Trophoblast cell (in vitro differentiated cells and primary cell): ENCODE results near the gene TC2N.

Experiments
- DNase-seq, 2 donors: peaks; one replicate each; pipeline ENCODE4 v3.0.0-alpha.2; 2016
- H2AFZ ChIP-seq: 2 replicates; pipeline ENCODE4 v1.6.1; 2013; ENCODE audit warnings: low read length, moderate library complexity, mild to moderate bottlenecking; ENCODE audit not compliant: insufficient read depth, poor library complexity
- H2AK5ac ChIP-seq: 2 replicates; pipeline ENCODE4 v1.6.1; 2013; ENCODE audit warnings: mild to moderate bottlenecking, low read length
- H2BK120ac ChIP-seq: 2 replicates; pipeline ENCODE4 v1.6.1; 2013; ENCODE audit warnings: low read length, mild to moderate bottlenecking, moderate library complexity; ENCODE audit not compliant: insufficient read depth, poor library complexity
- H2BK12ac ChIP-seq: 2 replicates; pipeline ENCODE4 v1.6.1; 2013; ENCODE audit warnings: mild to moderate bottlenecking, low read length, moderate library complexity
- H2BK5ac ChIP-seq: 2 replicates; pipeline ENCODE4 v1.6.1; 2013; ENCODE audit warnings: low read length, low read depth, moderate library complexity, mild to moderate bottlenecking; ENCODE audit not compliant: poor library complexity
- H3K14ac ChIP-seq: 2 replicates; pipeline ENCODE4 v1.6.1; 2013; ENCODE audit warnings: mild to moderate bottlenecking, low read length
- H3K18ac ChIP-seq: 2 replicates; pipeline ENCODE4 v1.6.1; 2013; ENCODE audit warnings: mild to moderate bottlenecking, low read length
- H3K23ac ChIP-seq: 2 replicates; pipeline ENCODE4 v1.6.1; 2013; ENCODE audit warnings: low read length
- H3K27ac ChIP-seq: 2 replicates; pipeline ENCODE4 v1.5.1; 2013; ENCODE audit warnings: low read depth, mild to moderate bottlenecking, inconsistent platforms, low read length, moderate library complexity
- H3K27me3 ChIP-seq: 2 replicates; pipeline ENCODE4 v1.6.1; 2013; ENCODE audit warnings: inconsistent platforms, mild to moderate bottlenecking, low read length, moderate library complexity; ENCODE audit not compliant: insufficient read depth
- H3K36me3 ChIP-seq, 2 experiments: 1 replicate in 1 of 2; 2 replicates in 1 of 2; pipeline ENCODE4 v1.6.1; 2013; ENCODE audit warnings: low read length in 2 of 2, mild to moderate bottlenecking in 2 of 2, moderate library complexity in 1 of 2; ENCODE audit not compliant: insufficient read depth in 2 of 2, control insufficient read depth in 1 of 2
- H3K4ac ChIP-seq: 2 replicates; pipeline ENCODE4 v1.6.1; 2013; ENCODE audit warnings: low read depth, mild to moderate bottlenecking, low read length, moderate library complexity
- H3K4me1 ChIP-seq, 2 experiments: 1 replicate in 1 of 2; 2 replicates in 1 of 2; pipeline ENCODE4 v1.6.1; 2013; ENCODE audit warnings: low read length in 2 of 2, mild to moderate bottlenecking in 2 of 2, moderate library complexity in 1 of 2; ENCODE audit not compliant: insufficient read depth in 2 of 2, control insufficient read depth in 1 of 2
- H3K4me2 ChIP-seq: 2 replicates; pipeline ENCODE4 v1.6.1; 2013; ENCODE audit warnings: inconsistent platforms, mild to moderate bottlenecking, low read length, moderate library complexity
- H3K4me3 ChIP-seq: 2 replicates; pipeline ENCODE4 v1.5.1; 2013; ENCODE audit warnings: mild to moderate bottlenecking, low read depth, low read length, inconsistent platforms
- H3K79me1 ChIP-seq: one replicate; pipeline ENCODE4 v1.6.1; 2013; ENCODE audit warnings: low read length
- H3K79me2 ChIP-seq: 2 replicates; pipeline ENCODE4 v1.6.1; 2013; ENCODE audit warnings: low read length, mild to moderate bottlenecking; ENCODE audit not compliant: control insufficient read depth, insufficient read depth, poor library complexity
- H3K9ac ChIP-seq: 2 replicates; pipeline ENCODE4 v1.6.1; 2013; ENCODE audit warnings: mild to moderate bottlenecking, low read length
- H3K9me3 ChIP-seq: 2 replicates; pipeline ENCODE4 v1.6.1; 2013; ENCODE audit warnings: low read depth, mild to moderate bottlenecking, control low read depth, inconsistent platforms, low read length; ENCODE audit not compliant: insufficient read depth
- H4K12ac ChIP-seq: 2 replicates; pipeline ENCODE4 v1.6.1; 2013; ENCODE audit warnings: low read depth, mild to moderate bottlenecking, low read length, moderate library complexity
- H4K8ac ChIP-seq: 2 replicates; pipeline ENCODE4 v1.6.1; 2013; ENCODE audit warnings: low read depth, mild to moderate bottlenecking, low read length, moderate library complexity
- H4K91ac ChIP-seq: one replicate; pipeline ENCODE4 v1.6.1; 2013; ENCODE audit warnings: low read depth, mild to moderate bottlenecking, low read length, moderate library complexity
- WGBS: extraction: QIAGEN DNeasy Blood & Tissue Kit; methylation state at CpG from one replicate; pipeline ENCODE4 v1.1.7; 2013; ENCODE audit warnings: missing lambda C conversion rate; ENCODE audit not compliant: insufficient read length, insufficient coverage; ENCODE audit errors: extremely low coverage; 5-methylcytosine and 5-hydroxymethylcytosine counted together

Gene TC2N

GRCh38 chr14:91902336-91902735, 35.0 kb upstream of the TC2N start:
- Histone ChIP-seq H2BK12ac (no peak overlapping the region), H3K4me2 (no peak overlapping the region), H3K79me2 (no peaks in the 10 kb centered on the region), H3K23ac (no peak overlapping the region), H2BK5ac (no peak overlapping the region), H3K4me3 (no peak overlapping the region), H3K18ac (no peak overlapping the region), H3K14ac (no peak overlapping the region), H3K9me3 (no peaks in the 10 kb centered on the region), H4K8ac (no peak overlapping the region), H2AK5ac (no peak overlapping the region), H3K4ac (no peak overlapping the region), H3K79me1 (no peaks in the 10 kb centered on the region), H3K36me3 (no peaks in the 10 kb centered on the region), H3K9ac (no peak overlapping the region), H4K12ac (no peak overlapping the region), H2BK120ac (no peak overlapping the region), H3K27ac (no peak overlapping the region), H2AFZ (no peak overlapping the region), H3K4me1 (no peaks in the 10 kb centered on the region), H3K27me3 (no peaks in the 10 kb centered on the region), H4K91ac (no peak overlapping the region)
- no CpG with 5 or more reads among the region's 3 CpGs for WGBS
- DNase-seq = no peak

GRCh38 chr14:91901449-91902226, 34.3 kb upstream of the TC2N start:
- no peak overlapping the region for H2AFZ ChIP-seq
- no peak overlapping the region for H3K4ac ChIP-seq
- no peak overlapping the region for H2BK5ac ChIP-seq
- H4K12ac ChIP-seq = no peak overlapping the region
- H4K8ac ChIP-seq = no peak overlapping the region
- DNase-seq = no peak
- H3K4me3 ChIP-seq = no peak overlapping the region
- no peak overlapping the region for H3K9ac ChIP-seq
- no peak overlapping the region for H3K18ac ChIP-seq
- no CpG with 5 or more reads among the region's 9 CpGs for WGBS
- no peaks in the 10 kb centered on the region for H3K27me3 ChIP-seq
- H3K79me2 ChIP-seq = no peaks in the 10 kb centered on the region
- no peaks in the 10 kb centered on the region for H3K9me3 ChIP-seq
- H3K4me2 ChIP-seq = no peak overlapping the region
- H3K27ac ChIP-seq = no peak overlapping the region
- no peaks in the 10 kb centered on the region for H3K79me1 ChIP-seq
- H2BK120ac ChIP-seq = no peak overlapping the region
- no peak overlapping the region for H4K91ac ChIP-seq
- H3K4me1 ChIP-seq = no peaks in the 10 kb centered on the region
- no peak overlapping the region for H3K23ac ChIP-seq
- no peaks in the 10 kb centered on the region for H3K36me3 ChIP-seq
- no peak overlapping the region for H3K14ac ChIP-seq
- no peak overlapping the region for H2AK5ac ChIP-seq
- no peak overlapping the region for H2BK12ac ChIP-seq

- H3K4me2 ChIP-seq = no peak overlapping the region
- no peak overlapping the region for H2BK5ac ChIP-seq
- H3K27ac ChIP-seq = no peak overlapping the region
- no peak overlapping the region for H3K14ac ChIP-seq
- H4K8ac ChIP-seq = no peak overlapping the region
- no peak overlapping the region for H2BK120ac ChIP-seq
- H4K12ac ChIP-seq = no peak overlapping the region
- H3K23ac ChIP-seq = no peak overlapping the region
- H2BK12ac ChIP-seq = no peak overlapping the region
- no peaks in the 10 kb centered on the region for H3K79me1 ChIP-seq
- no peak overlapping the region for H3K9ac ChIP-seq
- no peak overlapping the region for H4K91ac ChIP-seq
- no peak overlapping the region for H3K18ac ChIP-seq
- no peak overlapping the region for H2AFZ ChIP-seq
- H3K4me1 ChIP-seq = no peaks in the 10 kb centered on the region
- H3K79me2 ChIP-seq = no peaks in the 10 kb centered on the region
- no peak overlapping the region for H2AK5ac ChIP-seq
- H3K9me3 ChIP-seq = no peaks in the 10 kb centered on the region
- no CpG with 5 or more reads among the region's 4 CpGs for WGBS
- DNase-seq = no peak
- H3K27me3 ChIP-seq = no peaks in the 10 kb centered on the region
- H3K4ac ChIP-seq = no peak overlapping the region
- no peaks in the 10 kb centered on the region for H3K36me3 ChIP-seq
- no peak overlapping the region for H3K4me3 ChIP-seq
Observed at GRCh38 chr14:91899806-91900205, 32.5 kb upstream of the TC2N start.

- Histone ChIP-seq H3K27me3 (no peaks in the 10 kb centered on the region), H2AK5ac (no peak overlapping the region), H2BK120ac (no peak overlapping the region), H2BK12ac (no peak overlapping the region), H2BK5ac (no peak overlapping the region), H3K4me2 (no peak overlapping the region), H3K79me1 (no peaks in the 10 kb centered on the region), H4K8ac (no peak overlapping the region), H2AFZ (no peak overlapping the region), H3K4ac (no peak overlapping the region), H3K4me3 (no peak overlapping the region), H3K27ac (no peak overlapping the region), H4K91ac (no peak overlapping the region), H3K14ac (no peak overlapping the region), H3K4me1 (no peaks in the 10 kb centered on the region), H3K23ac (no peak overlapping the region), H3K36me3 (no peaks in the 10 kb centered on the region), H3K9ac (no peak overlapping the region), H3K79me2 (no peaks in the 10 kb centered on the region), H3K18ac (no peak overlapping the region), H4K12ac (no peak overlapping the region), H3K9me3 (no peaks in the 10 kb centered on the region)
- DNase-seq = no peak
- no CpG with 5 or more reads among the region's 4 CpGs for WGBS
Observed at GRCh38 chr14:91899213-91899612, 31.9 kb upstream of the TC2N start.
